Activated CD4-positive, CD25-positive, alpha-beta regulatory T cell treated with anti-CD3 and anti-CD28 coated beads, Interleukin-2, amount 50 U/mL, for 16 hours (primary cell): Measurements from ENCODE around the gene FBLN1.
"Not testable (repeated sequence)": the region's sequence is repeated elsewhere in the genome, so short reads cannot be mapped to it uniquely, and the experiment has no call there.

Experiments used
- DNase-seq: peaks from one replicate; pipeline ENCODE4 v3.0.0-alpha.2; 2020; ENCODE audit warnings: low read depth, low spot score

Gene FBLN1

DNA sequence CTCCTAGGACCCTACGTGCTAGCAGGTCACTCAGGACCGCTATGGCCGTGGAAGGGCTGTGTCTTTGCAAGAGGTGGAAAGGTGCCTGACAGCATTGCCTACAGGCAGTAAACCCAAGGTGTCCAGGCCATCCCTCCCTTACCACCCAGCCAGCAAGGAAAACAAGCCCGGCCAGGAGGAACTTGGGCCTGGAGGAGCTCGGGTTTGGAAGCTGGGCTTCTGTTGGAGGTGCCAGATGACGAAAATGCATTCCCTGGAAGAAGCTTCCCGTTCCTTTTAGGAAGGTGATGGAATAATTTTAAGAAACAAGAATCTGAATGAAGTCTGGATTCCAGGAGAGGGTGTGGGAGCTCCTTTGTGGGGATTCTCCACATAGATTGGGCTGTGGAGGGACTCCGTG, 23.6 kb downstream of the FBLN1 start:
- DNase-seq: no peak

DNA sequence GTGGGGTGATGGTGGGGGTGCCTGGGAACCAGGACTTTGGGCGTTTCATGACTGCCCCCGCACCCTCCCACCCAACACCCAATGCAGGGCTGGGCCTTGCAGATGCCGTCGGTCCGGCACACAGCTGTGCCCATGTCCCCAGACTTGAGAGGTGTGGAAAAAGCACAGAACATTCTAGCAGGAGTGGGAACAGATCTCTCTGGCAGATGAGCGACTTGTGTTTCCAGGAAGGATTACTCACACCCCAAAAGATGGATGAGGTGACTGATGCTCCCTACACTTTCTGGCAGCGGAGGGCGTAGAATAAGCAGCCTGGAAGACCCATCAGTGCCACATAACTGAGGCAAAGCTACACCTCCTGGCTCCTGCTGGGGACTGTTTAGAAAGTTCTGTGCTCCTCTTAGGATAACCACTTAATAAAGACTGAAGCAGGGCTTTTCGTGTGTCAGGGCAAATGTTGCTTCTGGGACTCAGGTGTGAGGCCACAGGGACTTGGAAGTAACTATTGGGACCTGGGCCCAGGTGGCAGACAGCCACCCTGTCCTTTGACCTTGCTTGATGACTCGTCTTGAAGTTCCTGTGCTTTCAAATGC, 24.2 kb downstream of the FBLN1 start:
- DNase-seq: no peak

DNA sequence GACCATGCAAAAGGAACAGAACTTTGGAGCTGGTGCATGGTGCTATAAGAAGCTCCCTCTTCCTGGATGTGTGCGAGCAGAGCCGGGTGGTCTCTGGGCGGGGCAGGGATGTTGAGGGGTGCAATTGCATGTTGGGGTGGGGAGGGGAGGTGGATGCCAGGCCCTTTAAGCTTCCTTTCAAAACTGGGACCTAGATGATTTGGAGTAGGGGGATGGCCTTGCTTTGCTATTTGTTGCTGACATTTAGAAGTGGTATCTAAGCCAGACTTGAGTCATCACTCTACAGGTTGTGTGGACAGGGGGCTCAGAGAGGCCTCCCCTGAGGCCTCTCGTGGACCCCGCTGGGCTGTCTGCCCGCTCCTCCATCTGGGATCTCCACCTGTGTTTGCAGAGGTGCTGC, 24.8 kb downstream of the FBLN1 start:
- DNase-seq: no peak

DNA sequence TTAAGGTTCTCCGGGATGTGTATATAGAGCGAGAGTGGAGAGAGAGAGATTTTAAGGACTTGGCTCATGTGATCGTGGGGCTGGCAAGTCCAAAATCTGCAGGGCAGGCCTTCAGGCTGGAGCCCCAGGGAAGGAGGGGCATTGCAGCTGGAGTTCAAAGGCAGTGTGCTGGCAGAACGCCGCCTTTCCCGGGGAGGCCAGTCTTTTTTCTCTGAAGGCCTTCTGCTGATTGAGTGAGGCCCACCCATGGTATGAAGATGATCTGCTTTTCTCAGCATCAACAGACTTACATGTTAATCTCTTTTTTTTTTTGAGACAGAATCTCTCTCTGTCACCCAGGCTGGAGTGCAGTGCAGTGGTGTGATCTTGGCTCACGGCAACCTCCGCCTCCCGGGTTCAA, 25.4 kb downstream of the FBLN1 start:
- DNase-seq: no peak

DNA sequence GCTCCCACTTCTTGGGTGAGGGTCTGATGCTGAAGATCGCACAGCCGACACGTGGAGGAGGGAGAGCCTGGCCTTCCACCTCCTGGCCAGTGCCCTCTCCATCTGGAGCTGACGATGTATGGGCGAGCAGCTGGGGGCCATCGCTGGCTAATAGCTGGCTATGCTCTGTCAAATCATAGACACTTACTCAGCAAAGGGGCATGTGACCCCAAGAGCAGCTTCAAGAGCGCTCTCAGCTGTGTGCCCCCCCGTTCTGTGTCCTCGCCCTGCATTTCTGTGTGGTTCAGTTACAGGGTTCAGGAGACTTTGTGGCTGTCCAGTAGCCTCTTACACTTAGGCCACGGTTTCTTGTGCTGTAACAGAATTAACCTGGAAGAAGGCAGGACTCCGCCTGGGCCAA, 26.4 kb downstream of the FBLN1 start:
- no peak for DNase-seq

DNA sequence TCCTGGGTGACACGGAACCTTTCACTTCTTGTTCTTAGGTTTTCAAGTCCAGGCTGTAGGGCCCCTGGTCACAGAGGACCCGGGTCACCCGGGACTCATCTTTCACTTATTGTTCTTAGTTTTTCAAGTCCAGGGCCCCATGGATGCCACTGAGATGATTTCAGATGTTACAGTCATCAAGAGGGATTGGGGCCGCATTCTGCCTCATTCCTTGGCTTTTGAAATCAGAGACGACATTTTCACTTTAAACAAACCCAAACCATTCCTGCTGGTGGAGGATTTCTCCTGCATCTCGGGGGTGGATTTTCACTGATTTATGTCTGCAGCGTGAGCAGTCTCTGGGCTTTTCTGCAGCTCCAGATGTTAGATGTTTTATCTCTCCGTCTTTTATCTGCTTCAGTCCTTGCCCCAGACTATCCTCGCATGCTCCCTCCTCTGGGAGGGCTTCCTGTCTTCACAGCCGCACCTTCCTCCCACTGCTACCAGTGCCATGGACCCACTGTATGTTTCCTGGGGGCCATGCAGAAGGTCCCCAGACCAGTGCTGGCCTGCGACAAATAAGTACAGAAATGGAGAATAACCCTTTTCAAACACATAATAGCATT, 27.4 kb downstream of the FBLN1 start:
- DNase-seq: no peak

DNA sequence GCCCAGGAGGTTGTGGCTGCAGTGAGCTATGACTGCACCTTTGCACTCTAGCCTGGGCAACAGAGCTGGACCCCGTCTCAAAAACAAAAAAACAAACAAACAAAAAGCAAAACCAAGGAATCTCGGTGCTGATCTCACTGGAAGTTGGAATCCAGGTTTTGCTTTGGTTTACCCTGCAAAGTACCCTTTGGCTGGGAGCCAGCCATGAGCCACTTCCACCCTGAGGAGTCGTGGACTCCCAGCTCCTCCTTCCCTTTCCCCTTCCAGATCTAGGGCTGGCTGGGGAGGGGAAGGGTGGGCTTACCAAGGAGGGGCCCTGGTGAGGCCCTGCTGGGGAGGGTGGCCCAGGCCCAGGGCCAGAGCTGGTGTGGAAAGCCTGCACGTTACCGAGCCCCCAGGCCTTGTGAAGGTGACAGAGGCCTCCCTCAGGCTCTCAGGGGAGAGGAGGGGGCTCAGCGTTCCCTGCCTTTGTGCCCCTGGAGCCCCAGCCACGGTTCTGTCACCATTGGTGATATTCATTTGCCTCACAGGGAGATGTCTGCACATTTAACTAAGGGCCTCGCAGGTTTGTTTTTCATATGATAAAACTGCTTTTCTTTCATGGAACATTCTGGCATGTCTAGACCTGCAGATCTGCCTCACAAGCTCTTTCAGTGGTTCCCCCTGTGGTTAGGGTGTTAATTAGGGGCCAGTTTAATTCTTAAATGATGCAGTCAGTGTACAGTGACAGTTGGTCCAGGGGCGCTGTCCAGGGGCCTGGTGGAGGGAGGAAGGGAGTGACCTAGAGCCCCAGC, 29.0 kb downstream of the FBLN1 start:
- DNase-seq: no peak

DNA sequence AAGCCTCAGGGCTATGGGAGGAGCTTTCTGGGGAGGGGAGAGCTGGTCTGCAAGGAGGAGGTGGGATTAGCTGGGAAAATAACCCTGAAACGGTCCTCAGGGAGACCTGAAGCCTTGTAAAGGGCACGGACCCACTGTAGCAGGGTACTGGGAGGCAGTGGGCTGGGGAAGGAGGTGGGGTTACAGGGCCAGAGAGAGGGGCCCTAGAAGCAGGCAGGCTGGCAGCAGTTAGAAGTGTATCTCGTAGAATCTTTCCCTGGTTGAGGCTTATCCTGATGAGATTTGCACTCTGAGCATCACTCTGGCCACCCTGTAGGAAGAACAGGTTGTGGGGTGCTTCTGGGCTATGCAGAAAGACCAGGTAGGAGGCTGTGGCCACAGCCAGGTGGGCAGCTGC, 29.6 kb downstream of the FBLN1 start:
- no peak for DNase-seq

DNA sequence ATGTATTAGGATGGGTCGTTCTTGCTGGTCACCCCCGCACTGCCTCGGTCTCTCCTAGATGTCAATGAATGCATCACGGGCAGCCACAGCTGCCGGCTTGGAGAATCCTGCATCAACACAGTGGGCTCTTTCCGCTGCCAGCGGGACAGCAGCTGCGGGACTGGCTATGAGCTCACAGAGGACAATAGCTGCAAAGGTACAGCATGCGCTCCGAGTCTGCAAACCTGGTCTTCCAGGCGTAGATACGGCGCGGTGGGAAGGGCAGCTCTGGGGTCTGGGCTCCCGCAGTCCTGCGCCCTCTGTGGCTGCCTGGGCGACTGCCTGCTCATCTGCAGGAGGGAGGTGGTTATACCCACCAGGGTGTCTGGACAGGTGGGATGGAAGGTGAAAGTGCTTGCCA, 31.0 kb downstream of the FBLN1 start:
- DNase-seq: no peak

DNA sequence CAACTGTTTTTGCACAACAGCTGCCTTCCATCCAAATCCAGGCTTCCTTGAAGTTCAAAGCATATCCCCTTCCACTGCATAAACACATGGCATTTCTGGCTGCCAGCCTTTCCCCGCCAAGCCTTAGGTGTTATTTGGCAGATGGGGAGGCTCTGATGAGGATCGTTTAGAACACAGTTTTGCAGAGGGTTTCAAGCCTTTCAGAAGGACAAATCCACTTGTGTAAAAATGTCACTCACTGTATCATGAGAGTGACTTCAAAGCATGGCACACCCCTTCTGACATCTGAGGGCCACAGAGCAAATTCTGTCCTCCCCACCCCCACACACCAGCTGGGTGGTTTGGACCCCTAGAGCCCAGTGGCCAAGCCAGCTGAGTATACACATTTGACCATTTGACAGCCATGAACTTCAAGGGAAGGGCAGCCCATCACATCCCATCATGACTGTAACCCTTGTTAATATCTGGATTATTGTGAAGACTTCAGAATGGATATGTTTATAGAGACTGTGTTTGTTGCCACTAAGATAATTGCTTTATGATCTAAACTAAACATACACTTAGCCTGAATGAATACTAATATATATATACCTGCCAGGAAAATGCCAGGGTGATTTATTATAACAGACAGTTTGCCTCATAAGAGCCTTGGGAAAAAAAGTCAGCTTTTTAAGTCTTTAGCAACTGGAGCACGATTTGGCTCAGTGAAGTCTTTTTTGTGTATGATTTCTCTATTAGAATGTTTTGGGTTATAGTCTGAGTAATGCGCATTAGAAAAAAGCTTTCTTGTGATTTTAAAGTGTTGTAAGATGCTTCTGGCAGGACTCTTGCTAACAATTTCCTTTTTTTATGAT, 31.9 kb downstream of the FBLN1 start:
- DNase-seq: no peak

DNA sequence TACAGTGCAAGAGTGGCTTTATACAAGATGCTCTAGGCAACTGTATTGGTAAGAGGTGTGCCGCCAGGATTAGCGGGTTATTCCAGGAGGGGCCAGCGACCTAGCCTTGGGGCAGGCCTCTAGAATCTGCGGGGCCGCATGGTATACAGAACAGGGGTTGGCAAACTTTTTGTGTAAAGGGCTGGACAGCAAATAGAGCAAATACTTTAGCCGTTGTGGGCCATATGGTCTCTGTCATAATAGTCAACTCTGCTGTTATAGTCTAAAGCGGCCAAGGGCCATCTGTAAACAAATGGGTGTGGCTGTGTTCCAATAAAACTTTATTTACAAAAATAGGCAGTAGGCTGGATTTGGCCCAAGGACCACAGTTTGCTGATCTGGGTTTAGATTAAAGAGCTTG, 32.6 kb downstream of the FBLN1 start:
- no peak for DNase-seq

DNA sequence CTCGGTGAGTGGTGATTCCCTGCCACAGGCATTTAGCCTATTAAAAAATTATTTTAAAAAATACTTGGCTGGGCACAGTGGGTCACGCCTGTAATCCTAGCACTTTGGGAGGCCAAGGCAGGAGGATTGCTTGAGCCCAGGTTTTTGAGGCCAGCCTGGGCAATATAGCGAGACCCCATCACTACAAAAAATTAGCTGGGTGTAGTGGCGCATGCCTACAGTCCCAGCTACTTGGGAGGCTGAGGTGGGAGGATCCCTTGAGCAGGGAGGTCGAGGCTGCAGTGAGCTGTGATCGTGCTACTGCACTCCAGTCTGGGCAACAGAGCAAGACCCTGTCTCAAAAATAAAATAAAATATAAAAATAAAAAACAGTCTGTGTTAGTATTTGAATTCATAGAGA, 33.2 kb downstream of the FBLN1 start:
- not testable (repeated sequence) for DNase-seq

DNA sequence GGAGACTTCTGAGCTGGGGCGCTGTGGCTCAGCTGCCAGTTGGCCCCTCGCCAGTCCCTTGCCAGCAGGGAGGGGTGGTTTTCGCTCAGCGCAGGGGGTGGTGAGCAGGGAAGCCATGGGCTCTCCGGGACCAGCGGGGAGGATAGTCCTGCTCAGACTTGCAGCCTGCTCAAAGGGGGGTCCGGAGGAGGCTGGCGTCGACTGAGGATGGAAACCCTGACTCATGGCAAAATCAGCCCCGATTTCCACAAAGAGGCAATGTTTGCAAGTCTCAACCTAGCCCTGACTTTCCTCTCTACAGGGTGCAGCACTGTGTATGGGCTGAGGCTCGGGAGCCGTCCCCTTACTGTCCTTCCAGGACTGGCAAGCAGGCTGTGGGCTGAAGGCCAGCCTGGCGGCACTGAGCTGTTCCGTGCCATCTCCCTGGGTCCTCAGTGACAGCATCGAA, 35.1 kb downstream of the FBLN1 start:
- DNase-seq: no peak

DNA sequence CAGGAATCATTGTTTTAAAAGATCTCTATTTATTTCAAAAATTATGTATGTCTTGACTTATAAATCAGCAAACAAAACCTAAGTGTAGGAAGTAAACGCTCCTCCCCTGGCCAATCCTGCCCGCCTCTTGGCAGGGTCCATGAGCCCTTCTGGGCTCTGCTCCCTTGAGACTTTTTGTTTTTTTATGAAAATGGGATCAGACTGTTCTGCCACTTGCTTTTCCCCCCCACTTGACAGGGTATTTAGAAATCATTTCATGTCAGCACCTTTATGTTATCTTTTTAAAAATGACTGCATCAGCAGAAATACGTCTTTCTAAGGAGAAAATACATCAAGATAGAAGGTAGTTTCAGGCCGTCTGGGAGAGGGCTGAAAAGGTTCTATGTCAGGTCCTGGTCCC, 35.6 kb downstream of the FBLN1 start:
- no peak for DNase-seq

DNA sequence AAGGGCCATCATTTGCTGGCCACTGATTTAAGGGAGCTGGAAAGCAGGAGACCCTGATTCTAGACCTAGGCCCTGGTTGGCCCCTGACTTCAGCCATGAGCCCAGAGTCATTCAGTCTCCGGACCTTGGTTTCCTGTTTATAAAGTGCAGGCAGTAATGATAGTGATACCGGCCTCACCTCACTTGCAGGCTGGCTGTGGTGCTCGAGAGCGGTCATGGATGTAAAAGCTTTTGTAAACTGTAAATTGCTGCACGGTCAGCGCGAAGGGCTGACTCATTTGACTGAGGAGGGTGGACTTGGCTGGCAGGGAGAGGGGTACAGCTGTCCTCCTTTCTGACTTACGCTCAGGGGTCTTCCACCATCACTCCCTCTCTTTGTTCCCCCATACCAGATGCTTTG, 37.4 kb downstream of the FBLN1 start:
- no peak for DNase-seq

DNA sequence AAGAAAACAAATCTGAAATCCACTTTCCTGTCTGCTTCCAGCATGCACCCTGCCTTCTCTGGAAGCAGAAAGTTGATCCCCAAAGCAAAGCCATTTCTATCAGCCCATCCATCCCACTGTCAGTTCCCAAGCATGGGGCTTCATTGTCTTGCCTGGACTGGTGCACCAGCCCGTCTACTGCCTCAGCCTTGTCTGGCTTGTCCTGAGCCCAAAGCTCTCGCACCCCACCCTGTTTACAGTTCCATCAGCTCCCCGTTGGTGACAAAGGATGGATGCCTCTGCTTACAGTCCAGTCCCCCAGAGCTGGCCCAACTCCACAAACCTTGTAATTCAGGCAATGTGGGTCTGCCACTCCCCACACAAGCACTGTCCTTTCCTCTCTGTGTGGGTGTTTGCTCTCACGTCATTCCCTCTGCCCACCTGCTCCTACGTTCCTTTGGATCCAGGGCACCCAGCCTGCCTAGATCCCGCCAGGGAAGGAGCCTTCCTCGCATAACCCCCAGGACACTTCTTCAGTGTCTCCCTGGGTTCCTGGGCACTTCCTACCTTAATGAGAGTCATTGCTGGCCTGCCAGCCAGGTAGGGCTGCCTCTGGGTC, 38.8 kb downstream of the FBLN1 start:
- DNase-seq: no peak

DNA sequence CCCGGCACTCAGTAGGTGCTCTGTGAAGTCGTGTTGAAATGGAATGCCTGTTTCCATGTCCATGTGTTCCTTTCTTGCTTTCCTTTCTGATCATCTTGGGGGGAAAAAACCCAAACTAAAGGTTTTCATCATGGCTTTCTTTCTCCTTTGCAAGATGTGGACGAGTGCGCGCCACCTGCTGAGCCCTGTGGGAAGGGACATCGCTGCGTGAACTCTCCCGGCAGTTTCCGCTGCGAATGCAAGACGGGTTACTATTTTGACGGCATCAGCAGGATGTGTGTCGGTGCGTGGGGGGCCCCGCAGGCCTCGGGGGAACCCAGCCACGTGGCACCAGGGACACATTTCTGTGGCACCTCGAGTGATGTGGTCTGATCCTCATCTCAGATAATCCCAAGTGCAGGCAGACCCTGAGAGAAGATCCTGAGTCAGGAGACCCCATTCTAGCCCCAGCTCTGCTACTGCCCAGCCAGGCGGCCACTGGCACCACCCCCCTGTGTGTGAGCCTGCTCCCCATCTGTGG, 39.4 kb downstream of the FBLN1 start:
- DNase-seq: no peak

DNA sequence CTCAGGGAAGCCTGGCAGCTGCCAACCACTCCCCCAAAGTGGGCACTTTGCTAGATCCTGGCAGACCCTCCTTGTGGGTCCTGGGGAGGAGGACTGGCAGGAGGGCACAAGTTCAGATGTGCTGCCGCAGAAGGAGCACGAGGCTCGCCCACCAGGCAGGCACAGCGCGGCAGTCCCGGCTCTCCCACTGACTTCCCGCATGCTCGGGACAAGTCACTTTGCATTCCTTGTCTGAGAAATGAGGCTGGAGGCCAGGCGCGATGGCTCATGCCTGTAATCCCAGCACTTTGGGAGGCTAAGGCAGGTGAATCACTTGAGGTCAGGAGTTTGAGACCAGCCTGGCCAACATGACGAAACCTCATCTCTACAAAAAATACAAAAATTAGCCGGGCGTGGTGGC, 40.1 kb downstream of the FBLN1 start:
- DNase-seq: not testable (repeated sequence)

DNA sequence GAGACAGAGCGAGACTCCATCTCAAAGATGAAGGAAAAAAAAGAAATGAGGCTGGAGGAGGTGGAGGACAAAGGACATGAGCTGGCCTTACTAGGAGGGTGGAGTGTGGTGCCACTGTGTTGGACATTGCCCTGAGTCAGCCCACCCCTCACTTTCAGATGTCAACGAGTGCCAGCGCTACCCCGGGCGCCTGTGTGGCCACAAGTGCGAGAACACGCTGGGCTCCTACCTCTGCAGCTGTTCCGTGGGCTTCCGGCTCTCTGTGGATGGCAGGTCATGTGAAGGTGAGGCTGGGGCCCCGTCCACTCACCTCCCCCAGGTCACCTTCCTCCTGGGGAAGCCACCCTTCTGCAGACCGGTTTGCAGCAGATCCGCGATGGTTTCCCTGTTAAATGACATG, 40.6 kb downstream of the FBLN1 start:
- DNase-seq: no peak

DNA sequence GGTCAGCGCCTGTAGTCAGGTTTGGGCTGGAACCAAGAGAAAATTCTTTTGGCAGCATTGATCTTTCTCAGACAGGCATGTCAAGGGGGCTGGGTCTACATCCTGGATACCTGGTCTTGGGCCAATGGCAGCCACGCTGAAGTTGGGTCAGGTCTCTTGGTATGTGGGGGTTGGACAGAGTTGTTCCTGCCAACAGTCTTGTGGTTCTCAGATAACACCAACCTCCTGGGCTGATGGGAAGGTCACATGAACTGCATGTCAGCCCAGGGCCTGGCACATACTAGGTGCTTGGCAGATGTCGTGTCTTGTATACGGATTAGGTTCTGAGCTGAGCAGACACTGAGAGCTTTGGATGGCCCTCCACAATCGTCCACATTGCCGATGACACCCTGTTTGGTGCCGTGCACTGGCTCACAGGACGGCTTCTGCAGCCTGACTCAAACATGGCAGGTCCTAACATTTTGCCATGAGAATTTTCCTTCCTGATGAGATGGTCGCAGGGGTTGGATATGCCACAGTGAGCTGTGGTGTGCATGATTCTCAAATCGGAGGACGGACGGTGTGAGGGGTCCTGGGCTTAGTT, 42.0 kb downstream of the FBLN1 start:
- no peak for DNase-seq

DNA sequence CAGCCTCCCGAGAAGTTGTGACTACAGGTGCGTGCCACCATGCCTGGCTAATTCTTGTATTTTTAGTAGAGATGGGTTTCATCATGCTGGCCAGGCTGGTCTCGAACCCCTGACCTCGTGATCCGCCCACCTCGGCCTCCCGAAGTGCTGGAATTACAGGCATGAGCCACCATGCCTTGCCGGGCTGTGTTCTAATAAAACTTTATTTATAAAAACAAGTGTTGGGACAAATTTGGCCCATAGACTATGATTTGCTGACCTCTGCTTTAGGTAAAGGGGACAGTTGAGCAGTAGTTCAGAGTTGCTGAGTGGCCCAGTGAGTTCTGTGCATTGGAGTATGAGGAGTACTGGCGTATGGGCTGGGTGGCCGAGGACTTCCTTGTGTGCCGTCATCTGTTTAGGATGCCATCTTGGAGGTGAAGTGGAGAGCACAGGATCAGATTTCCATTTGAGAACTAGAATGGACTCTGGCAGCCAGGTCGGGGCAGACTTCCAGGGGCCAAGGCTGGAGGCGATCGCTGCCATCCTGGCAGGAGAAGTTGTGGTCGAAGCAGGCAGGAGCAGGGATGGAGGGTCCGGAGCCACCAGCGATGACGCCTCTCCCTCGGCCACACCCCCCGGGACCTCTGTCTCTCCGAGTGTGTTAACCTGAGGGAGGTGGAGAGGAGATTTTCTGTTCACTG, 43.8 kb downstream of the FBLN1 start:
- DNase-seq: no peak
